ENCODE results near the gene RWDD3. TPM values are rescaled to one million over a fixed set of nuclear protein-coding genes. Genes with fewer than 3 reads are reported as not detected.

RWDD3 gene
- total and polyA plus RNA-seq, 5 donors from 2014 or later, result 15.7 to 49.7 (median 36.4) TPM

DNA sequence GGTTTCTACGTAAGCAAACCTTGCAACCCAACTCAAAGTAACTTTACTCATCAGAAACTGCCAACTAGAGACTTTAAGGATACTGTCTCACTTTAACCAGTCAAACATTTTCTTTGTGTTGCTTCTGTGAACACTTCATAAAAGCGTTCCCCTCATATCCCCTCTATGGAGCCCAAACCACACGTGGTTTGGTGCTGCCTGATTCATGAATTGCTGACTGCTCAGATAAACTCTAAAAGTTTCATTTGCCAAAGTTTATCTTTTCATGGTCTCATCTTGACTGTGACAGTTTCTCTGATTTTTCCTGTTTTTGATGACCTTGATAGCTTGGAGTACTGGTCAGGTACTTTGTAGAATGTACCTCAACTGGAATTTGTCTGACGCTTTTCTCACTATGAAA lies 14.6 kb upstream of the RWDD3 start:
- no peaks in the 10 kb centered on the region for H3K36me3 Mint-ChIP-seq
- H3K9me3 Mint-ChIP-seq, result peaks cover 0 to 7% (median under 1%) of the 10 kb centered on the region in 7 donors
- no peak overlapping the region for H3K4me3 Mint-ChIP-seq
- H3K27ac Mint-ChIP-seq, result no peak overlapping the region
- Histone ChIP-seq H3K4me1 (ENCODE audit: control insufficient read depth, insufficient read depth, low read length, poor library complexity, severe bottlenecking) (peaks cover 17% of the 10 kb centered on the region), H3K36me3 (ENCODE audit: control insufficient read depth, insufficient read depth, low read length) (no peaks in the 10 kb centered on the region), H3K27me3 (ENCODE audit: control insufficient read depth, insufficient read depth, low read length) (peaks cover 2% of the 10 kb centered on the region), H3K4me3 (ENCODE audit: low read depth, low read length) (no peak overlapping the region), H3K9me3 (ENCODE audit: control insufficient read depth in 2 of 2, low read length in 2 of 2) (no peaks in the 10 kb centered on the region), H3K27ac (ENCODE audit: insufficient read depth, low read length, poor library complexity, severe bottlenecking) (no peak overlapping the region)
- ATAC-seq (ENCODE audit: low read depth in 2 of 2), result no peak
- H3K27me3 Mint-ChIP-seq, result peaks cover 16% of the 10 kb centered on the region
- H3K4me1 Mint-ChIP-seq, result peaks cover 11 to 14% (median 14%) of the 10 kb centered on the region in 4 donors
- DNase-seq, result no peak

DNA sequence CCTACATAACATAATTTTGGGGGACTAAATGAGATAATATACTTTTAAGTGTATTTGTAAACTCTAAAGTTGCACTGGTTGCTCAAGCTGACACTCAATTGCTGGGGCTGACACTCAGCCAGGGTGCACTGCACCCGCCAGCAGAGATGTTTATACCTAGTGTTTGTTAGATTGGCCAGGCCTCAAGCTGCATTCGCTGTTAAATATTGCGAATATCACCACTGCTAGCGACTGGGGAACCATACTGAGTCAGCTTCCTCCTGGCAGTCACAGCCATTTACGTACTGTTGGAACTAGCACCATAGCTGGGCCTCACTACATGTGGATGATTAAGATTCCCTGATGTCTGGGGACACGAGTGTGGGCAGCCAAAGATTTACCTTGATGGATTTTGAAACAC lies 12.7 kb upstream of the RWDD3 start:
- Mint-ChIP-seq H3K4me3 (no peak overlapping the region), H3K27me3 (peaks cover 21% of the 10 kb centered on the region), H3K9me3 (peaks cover 0 to 7% (median 0%) of the 10 kb centered on the region in 7 donors), H3K36me3 (no peaks in the 10 kb centered on the region), H3K4me1 (peaks cover 11 to 14% (median 14%) of the 10 kb centered on the region in 4 donors), H3K27ac (no peak overlapping the region)
- Histone ChIP-seq H3K36me3 (ENCODE audit: control insufficient read depth, insufficient read depth, low read length) (no peaks in the 10 kb centered on the region), H3K9me3 (ENCODE audit: control insufficient read depth in 2 of 2, low read length in 2 of 2) (no peaks in the 10 kb centered on the region), H3K27me3 (ENCODE audit: control insufficient read depth, insufficient read depth, low read length) (no peaks in the 10 kb centered on the region), H3K4me3 (ENCODE audit: low read depth, low read length) (no peak overlapping the region), H3K4me1 (ENCODE audit: control insufficient read depth, insufficient read depth, low read length, poor library complexity, severe bottlenecking) (peaks cover 12% of the 10 kb centered on the region), H3K27ac (ENCODE audit: insufficient read depth, low read length, poor library complexity, severe bottlenecking) (no peak overlapping the region)
- no peak for ATAC-seq (ENCODE audit: low read depth in 2 of 2)
- DNase-seq, result no peak

DNA sequence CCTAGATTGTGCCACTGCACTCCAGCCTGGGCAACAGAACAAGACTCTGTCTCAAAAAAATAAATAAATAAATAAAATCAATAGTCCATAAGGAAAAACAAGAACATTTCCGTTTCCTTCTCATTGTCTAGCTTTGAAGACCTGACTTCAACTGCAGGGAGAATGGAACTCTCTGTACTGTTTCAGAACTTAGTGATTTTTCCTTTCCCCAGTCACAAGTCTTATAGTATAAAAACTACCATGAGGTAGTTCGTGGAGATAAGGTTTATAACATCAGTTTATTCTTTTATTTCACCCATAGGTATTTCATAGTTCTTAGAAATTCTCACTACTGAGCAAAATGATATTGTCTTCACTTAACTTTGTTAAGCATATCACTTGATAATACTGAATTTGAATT lies 11.4 kb upstream of the RWDD3 start:
- Histone ChIP-seq H3K4me3 (ENCODE audit: low read depth, low read length) (no peak overlapping the region), H3K27ac (ENCODE audit: insufficient read depth, low read length, poor library complexity, severe bottlenecking) (no peak overlapping the region), H3K9me3 (ENCODE audit: control insufficient read depth in 2 of 2, low read length in 2 of 2) (no peaks in the 10 kb centered on the region), H3K4me1 (ENCODE audit: control insufficient read depth, insufficient read depth, low read length, poor library complexity, severe bottlenecking) (no peaks in the 10 kb centered on the region), H3K36me3 (ENCODE audit: control insufficient read depth, insufficient read depth, low read length) (no peaks in the 10 kb centered on the region), H3K27me3 (ENCODE audit: control insufficient read depth, insufficient read depth, low read length) (no peaks in the 10 kb centered on the region)
- H3K27ac Mint-ChIP-seq, result no peak overlapping the region
- H3K27me3 Mint-ChIP-seq, result peaks cover 22% of the 10 kb centered on the region
- DNase-seq, result no peak
- peaks cover 0 to 4% (median 0%) of the 10 kb centered on the region in 7 donors for H3K9me3 Mint-ChIP-seq
- H3K4me1 Mint-ChIP-seq, result peaks cover under 1 to 7% (median 3%) of the 10 kb centered on the region in 4 donors
- no peak for ATAC-seq (ENCODE audit: low read depth in 2 of 2)
- H3K36me3 Mint-ChIP-seq, result no peaks in the 10 kb centered on the region
- H3K4me3 Mint-ChIP-seq, result no peak overlapping the region

DNA sequence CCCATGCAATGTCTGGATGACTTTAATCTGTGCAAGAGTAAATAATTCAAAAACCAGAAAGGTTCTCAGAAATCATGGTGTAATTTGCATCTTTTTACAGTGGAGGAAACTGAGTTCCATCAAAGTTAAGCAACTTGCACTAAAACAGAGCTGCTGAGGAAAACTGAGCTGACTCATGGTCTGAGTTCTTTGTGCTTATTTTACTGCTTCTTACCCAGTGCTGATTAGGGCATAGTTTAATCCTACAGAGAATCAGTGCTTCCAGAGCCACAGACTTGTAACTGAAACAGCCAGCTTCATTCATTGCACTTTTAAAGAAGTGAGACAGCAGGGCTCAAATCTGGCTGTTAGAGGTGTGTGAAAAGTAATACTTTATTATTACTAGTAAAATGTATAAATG lies 10.9 kb upstream of the RWDD3 start:
- Mint-ChIP-seq H3K4me3 (no peak overlapping the region), H3K9me3 (peaks cover 0 to 3% (median 0%) of the 10 kb centered on the region in 7 donors), H3K36me3 (no peaks in the 10 kb centered on the region), H3K4me1 (peaks cover 0 to 4% (median 2%) of the 10 kb centered on the region in 4 donors), H3K27ac (no peak overlapping the region), H3K27me3 (peaks cover 19% of the 10 kb centered on the region)
- Histone ChIP-seq H3K4me1 (ENCODE audit: control insufficient read depth, insufficient read depth, low read length, poor library complexity, severe bottlenecking) (no peaks in the 10 kb centered on the region), H3K27me3 (ENCODE audit: control insufficient read depth, insufficient read depth, low read length) (peaks cover 1% of the 10 kb centered on the region), H3K9me3 (ENCODE audit: control insufficient read depth in 2 of 2, low read length in 2 of 2) (no peaks in the 10 kb centered on the region), H3K4me3 (ENCODE audit: low read depth, low read length) (no peak overlapping the region), H3K36me3 (ENCODE audit: control insufficient read depth, insufficient read depth, low read length) (no peaks in the 10 kb centered on the region), H3K27ac (ENCODE audit: insufficient read depth, low read length, poor library complexity, severe bottlenecking) (no peak overlapping the region)
- no peak for DNase-seq
- no peak for ATAC-seq (ENCODE audit: low read depth in 2 of 2)

DNA sequence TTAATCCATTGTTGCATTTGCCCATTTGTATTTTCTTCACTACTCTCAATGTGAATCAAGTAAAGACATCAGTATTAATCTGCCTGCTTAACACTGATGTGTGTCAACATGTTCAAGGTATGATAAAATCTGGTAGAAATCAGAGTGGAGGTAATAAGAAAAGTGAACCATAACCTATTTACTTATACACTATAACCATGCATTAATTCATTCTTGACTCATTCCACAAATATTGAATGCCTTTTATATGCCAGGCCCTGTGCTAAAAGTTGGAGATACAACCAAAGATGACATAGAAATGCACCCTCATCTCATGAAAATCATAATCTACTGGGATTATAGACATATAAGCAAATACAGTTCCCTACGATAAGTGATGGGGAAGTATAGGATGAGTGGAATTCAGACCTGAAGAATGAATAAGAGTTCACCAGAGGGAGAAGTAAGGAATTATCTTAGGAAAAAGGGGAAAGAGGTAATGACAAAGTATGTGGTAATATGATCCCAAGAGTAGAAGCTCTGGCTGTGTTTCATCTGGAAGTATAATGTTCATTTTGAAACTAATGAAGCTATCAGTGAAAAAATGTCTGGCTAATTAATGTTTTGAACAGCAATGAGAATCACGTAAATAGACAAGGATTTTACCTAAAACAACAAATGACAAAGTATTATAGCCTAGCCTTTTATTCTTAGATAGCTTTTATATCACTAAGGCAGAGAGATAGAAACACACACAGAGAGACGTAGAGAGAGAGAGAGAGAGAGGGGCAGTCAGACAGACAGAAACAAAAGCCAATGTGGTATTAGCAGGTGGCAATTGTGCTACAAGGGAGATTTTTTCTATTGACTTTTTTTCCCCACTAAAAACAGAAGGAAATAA lies 7.0 kb upstream of the RWDD3 start:
- Histone ChIP-seq H3K36me3 (ENCODE audit: control insufficient read depth, insufficient read depth, low read length) (no peaks in the 10 kb centered on the region), H3K9me3 (ENCODE audit: control insufficient read depth in 2 of 2, low read length in 2 of 2) (no peaks in the 10 kb centered on the region), H3K27me3 (ENCODE audit: control insufficient read depth, insufficient read depth, low read length) (peaks cover 7% of the 10 kb centered on the region), H3K27ac (ENCODE audit: insufficient read depth, low read length, poor library complexity, severe bottlenecking) (no peak overlapping the region), H3K4me3 (ENCODE audit: low read depth, low read length) (no peak overlapping the region), H3K4me1 (ENCODE audit: control insufficient read depth, insufficient read depth, low read length, poor library complexity, severe bottlenecking) (no peaks in the 10 kb centered on the region)
- Mint-ChIP-seq H3K4me1 (peaks cover 0 to 4% (median 0%) of the 10 kb centered on the region in 4 donors), H3K36me3 (no peaks in the 10 kb centered on the region), H3K27ac (no peak overlapping the region), H3K27me3 (peaks cover 21% of the 10 kb centered on the region), H3K4me3 (no peak overlapping the region), H3K9me3 (peaks cover 0 to 2% (median 0%) of the 10 kb centered on the region in 7 donors)
- no peak for DNase-seq
- ATAC-seq (ENCODE audit: low read depth in 2 of 2), result no peak

DNA sequence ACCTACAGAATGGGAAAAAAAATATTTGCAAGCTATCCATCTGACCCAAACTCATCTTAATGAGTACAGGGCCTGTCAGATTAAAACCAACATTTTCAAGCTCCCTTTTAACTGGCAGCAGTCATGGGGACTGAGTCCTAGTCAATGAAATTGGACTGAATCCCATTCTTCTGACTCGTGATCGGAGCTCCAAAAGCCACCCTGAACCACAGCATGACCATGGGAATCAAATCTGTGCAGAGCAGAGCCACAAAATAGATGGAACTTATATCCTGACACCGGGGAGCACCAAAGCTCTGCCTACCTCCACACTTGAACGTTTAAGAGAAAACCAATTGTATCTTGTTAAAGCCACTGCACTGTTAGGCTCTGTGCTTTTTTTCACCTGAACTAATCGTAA lies 5.0 kb upstream of the RWDD3 start:
- Mint-ChIP-seq H3K4me1 (peaks cover 0 to 14% (median 10%) of the 10 kb centered on the region in 4 donors), H3K27ac (no peak overlapping the region), H3K36me3 (no peaks in the 10 kb centered on the region), H3K27me3 (peaks cover 18% of the 10 kb centered on the region), H3K9me3 (peaks cover 0 to 2% (median 0%) of the 10 kb centered on the region in 7 donors), H3K4me3 (no peak overlapping the region)
- DNase-seq, result no peak
- H3K36me3 ChIP-seq (ENCODE audit: control insufficient read depth, insufficient read depth, low read length), result no peaks in the 10 kb centered on the region
- no peak overlapping the region for H3K27ac ChIP-seq (ENCODE audit: insufficient read depth, low read length, poor library complexity, severe bottlenecking)
- H3K4me3 ChIP-seq (ENCODE audit: low read depth, low read length), result no peak overlapping the region
- H3K9me3 ChIP-seq (ENCODE audit: control insufficient read depth in 2 of 2, low read length in 2 of 2), result no peaks in the 10 kb centered on the region
- ATAC-seq (ENCODE audit: low read depth in 2 of 2), result no peak
- peaks cover 7% of the 10 kb centered on the region for H3K27me3 ChIP-seq (ENCODE audit: control insufficient read depth, insufficient read depth, low read length)
- peaks cover 7% of the 10 kb centered on the region for H3K4me1 ChIP-seq (ENCODE audit: control insufficient read depth, insufficient read depth, low read length, poor library complexity, severe bottlenecking)

DNA sequence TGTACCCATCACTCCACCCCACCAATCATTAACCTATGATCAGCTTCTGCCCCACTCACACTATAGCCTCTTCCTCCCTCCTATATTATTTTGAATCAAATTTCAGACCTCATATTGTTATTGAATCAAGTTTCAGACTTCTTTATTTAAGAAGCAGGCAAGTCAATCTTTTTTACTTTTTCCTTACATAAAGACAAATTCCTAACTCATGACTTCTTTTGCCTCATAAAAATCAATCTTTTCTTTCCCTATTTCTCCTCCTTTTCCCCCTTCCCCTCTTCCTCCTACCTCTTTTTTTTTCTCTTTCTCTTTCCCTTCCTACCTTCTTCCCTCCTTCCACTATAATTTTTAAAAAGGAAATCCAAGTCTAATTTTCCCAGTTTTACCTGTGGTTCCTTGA lies 4.3 kb upstream of the RWDD3 start:
- Mint-ChIP-seq H3K27ac (no peak overlapping the region), H3K9me3 (peaks cover 0 to 2% (median 0%) of the 10 kb centered on the region in 7 donors), H3K4me3 (no peak overlapping the region), H3K27me3 (peaks cover 18% of the 10 kb centered on the region), H3K36me3 (no peaks in the 10 kb centered on the region), H3K4me1 (peaks cover 0 to 17% (median 13%) of the 10 kb centered on the region in 4 donors)
- no peaks in the 10 kb centered on the region for H3K9me3 ChIP-seq (ENCODE audit: control insufficient read depth in 2 of 2, low read length in 2 of 2)
- H3K27me3 ChIP-seq (ENCODE audit: control insufficient read depth, insufficient read depth, low read length), result peaks cover 7% of the 10 kb centered on the region
- H3K27ac ChIP-seq (ENCODE audit: insufficient read depth, low read length, poor library complexity, severe bottlenecking), result no peak overlapping the region
- ATAC-seq (ENCODE audit: low read depth in 2 of 2) (no peak), DNase-seq (no peak)
- no peaks in the 10 kb centered on the region for H3K36me3 ChIP-seq (ENCODE audit: control insufficient read depth, insufficient read depth, low read length)
- no peak overlapping the region for H3K4me3 ChIP-seq (ENCODE audit: low read depth, low read length)
- H3K4me1 ChIP-seq (ENCODE audit: control insufficient read depth, insufficient read depth, low read length, poor library complexity, severe bottlenecking), result peaks cover 13% of the 10 kb centered on the region

DNA sequence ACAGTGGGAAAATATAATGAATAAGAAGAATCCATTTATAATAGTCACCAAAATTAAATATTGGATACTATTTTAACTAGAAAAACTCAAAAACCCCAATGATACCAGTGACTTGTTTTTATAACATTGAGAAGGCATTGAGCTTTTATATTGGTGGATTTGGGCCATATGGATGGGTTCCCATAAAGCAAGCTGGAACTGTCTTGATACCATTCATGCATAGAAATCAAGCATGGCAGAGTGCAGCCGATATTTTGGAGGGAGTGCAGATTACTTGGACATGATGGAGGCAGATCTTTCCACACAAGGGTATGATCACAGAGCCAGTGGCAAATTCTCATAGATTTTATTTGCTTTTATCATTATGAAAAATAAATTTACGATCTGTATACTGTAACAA lies 3.8 kb upstream of the RWDD3 start:
- Histone ChIP-seq H3K27ac (ENCODE audit: insufficient read depth, low read length, poor library complexity, severe bottlenecking) (no peak overlapping the region), H3K36me3 (ENCODE audit: control insufficient read depth, insufficient read depth, low read length) (no peaks in the 10 kb centered on the region), H3K27me3 (ENCODE audit: control insufficient read depth, insufficient read depth, low read length) (peaks cover 7% of the 10 kb centered on the region), H3K9me3 (ENCODE audit: control insufficient read depth in 2 of 2, low read length in 2 of 2) (no peaks in the 10 kb centered on the region), H3K4me3 (ENCODE audit: low read depth, low read length) (no peak overlapping the region), H3K4me1 (ENCODE audit: control insufficient read depth, insufficient read depth, low read length, poor library complexity, severe bottlenecking) (peaks cover 15% of the 10 kb centered on the region)
- DNase-seq, result no peak
- Mint-ChIP-seq H3K27me3 (peaks cover 18% of the 10 kb centered on the region), H3K9me3 (peaks cover 0 to 2% (median 0%) of the 10 kb centered on the region in 7 donors), H3K27ac (no peak overlapping the region), H3K4me1 (peaks cover 0 to 18% (median 14%) of the 10 kb centered on the region in 4 donors), H3K36me3 (no peaks in the 10 kb centered on the region), H3K4me3 (no peak overlapping the region)
- no peak for ATAC-seq (ENCODE audit: low read depth in 2 of 2)

All from CD4-positive, CD25-positive, alpha-beta regulatory T cell (primary cell).